Epithelial cell of proximal tubule (primary cell): ENCODE data around the gene SNCB. TPM values are rescaled to one million over a fixed set of nuclear protein-coding genes. Genes with fewer than 3 reads are reported as not detected.

Experiments used
- DNase-seq: peaks from one replicate; pipeline ENCODE4 v3.0.0-alpha.2; 2011; ENCODE audit warnings: low read depth
- H3K4me3 ChIP-seq: 2 replicates; pipeline ENCODE4 v1.5.1; 2011; ENCODE audit warnings: low read depth, mild to moderate bottlenecking, low read length
- total RNA-seq: library from RNA; depleted of rRNA; stranded (reverse); fragments of >200 nt; gene quantifications from 2 replicates; pipeline ENCODE4 v1.2.3, GENCODE V29; 2015
- TF ChIP-seq, protein P1 (sequence below): conservative IDR thresholded peaks from 2 replicates; pipeline ENCODE4 v1.5.1; 2012; ENCODE audit warnings: low read depth, mild to moderate bottlenecking, low read length

SNCB gene
- total RNA-seq, 1 donor from 2014 or later: 0.17 TPM

DNA sequence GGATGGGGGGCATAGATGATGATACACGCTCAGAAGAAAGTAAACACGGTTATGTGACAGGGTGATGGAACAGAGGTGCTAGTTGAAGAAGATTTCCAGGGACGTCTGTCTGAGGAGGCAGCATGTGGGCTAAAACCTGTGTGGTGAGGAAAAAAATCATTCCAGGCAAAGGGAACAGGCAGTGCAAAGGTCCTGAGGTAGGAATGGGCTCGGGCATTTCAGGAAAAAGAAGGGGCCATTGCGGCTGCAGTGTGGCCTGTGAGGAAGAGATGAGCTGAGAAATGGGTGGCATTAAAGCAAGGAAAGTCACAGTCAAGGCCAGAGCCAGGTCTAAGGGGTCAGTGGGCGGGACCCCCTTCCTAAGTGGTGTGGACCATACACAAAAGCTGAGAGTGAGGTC is 35.2 kb upstream of the SNCB start:
- no peak for DNase-seq
- H3K4me3 ChIP-seq: no peak overlapping the region
- TF ChIP-seq, protein P1, sequence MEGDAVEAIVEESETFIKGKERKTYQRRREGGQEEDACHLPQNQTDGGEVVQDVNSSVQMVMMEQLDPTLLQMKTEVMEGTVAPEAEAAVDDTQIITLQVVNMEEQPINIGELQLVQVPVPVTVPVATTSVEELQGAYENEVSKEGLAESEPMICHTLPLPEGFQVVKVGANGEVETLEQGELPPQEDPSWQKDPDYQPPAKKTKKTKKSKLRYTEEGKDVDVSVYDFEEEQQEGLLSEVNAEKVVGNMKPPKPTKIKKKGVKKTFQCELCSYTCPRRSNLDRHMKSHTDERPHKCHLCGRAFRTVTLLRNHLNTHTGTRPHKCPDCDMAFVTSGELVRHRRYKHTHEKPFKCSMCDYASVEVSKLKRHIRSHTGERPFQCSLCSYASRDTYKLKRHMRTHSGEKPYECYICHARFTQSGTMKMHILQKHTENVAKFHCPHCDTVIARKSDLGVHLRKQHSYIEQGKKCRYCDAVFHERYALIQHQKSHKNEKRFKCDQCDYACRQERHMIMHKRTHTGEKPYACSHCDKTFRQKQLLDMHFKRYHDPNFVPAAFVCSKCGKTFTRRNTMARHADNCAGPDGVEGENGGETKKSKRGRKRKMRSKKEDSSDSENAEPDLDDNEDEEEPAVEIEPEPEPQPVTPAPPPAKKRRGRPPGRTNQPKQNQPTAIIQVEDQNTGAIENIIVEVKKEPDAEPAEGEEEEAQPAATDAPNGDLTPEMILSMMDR: no peak

DNA sequence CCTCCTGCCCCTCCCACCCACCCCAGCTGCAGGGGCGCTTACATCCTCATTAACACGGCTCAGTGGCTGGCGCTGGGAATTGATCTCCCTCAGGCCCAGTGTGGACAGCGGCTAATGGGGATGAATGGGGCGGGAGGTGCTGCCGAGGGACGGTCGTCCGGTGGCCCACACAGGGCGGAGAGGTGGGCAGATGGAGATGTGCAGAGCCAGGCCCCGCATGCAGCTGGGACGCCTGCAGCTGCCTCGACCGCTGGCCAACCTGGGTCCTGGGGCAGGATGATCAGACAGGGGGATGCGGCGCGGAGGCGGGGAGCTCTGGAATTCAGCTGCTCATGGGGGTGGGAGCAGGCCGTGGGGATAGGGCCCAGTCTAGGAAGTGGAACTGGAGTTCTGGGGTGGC is 34.6 kb upstream of the SNCB start:
- TF ChIP-seq, protein P1: no peak
- H3K4me3 ChIP-seq: no peak overlapping the region
- DNase-seq: no peak

DNA sequence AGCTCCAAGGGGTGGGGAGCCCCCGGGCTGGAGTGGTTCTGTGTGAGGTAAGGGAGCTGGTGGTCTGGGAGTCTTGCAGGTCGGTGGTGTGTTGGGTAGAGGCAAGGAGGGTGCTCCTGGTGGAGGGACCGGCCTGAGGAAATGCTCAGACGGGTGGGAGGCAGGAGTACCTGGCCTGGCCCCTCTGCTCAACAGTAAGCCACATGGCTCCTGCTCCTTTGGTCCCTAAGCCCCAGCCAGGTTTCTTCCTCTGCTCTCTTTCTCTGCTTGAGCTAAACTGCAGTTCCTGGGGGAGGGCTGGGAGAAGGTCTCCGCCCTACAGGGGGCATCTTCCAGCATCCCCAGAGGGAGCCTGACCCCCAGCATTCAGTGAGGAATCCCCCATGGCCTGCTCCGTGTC is 34.1 kb upstream of the SNCB start:
- TF ChIP-seq, protein P1: no peak
- DNase-seq: no peak
- H3K4me3 ChIP-seq: no peak overlapping the region

DNA sequence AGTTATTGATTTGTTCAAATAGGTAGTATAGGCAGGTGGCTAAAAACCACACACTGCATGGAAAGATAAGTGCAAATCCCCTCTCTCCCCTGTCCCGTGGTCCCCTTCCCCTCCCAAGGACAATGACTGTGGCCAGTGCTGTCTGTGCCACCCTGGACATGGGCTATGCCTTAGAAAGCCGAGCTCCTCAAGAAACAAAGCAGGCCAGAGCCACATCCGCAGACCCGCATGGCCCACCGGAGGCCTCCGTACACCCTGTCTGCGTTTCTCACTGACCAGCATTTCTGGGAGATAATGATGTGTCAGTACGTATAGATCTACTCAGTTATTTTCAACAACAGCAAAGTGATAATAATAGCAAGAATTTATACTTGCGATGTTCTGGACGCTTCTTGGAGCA is 33.2 kb upstream of the SNCB start:
- H3K4me3 ChIP-seq: no peak overlapping the region
- TF ChIP-seq, protein P1: no peak
- DNase-seq: no peak

DNA sequence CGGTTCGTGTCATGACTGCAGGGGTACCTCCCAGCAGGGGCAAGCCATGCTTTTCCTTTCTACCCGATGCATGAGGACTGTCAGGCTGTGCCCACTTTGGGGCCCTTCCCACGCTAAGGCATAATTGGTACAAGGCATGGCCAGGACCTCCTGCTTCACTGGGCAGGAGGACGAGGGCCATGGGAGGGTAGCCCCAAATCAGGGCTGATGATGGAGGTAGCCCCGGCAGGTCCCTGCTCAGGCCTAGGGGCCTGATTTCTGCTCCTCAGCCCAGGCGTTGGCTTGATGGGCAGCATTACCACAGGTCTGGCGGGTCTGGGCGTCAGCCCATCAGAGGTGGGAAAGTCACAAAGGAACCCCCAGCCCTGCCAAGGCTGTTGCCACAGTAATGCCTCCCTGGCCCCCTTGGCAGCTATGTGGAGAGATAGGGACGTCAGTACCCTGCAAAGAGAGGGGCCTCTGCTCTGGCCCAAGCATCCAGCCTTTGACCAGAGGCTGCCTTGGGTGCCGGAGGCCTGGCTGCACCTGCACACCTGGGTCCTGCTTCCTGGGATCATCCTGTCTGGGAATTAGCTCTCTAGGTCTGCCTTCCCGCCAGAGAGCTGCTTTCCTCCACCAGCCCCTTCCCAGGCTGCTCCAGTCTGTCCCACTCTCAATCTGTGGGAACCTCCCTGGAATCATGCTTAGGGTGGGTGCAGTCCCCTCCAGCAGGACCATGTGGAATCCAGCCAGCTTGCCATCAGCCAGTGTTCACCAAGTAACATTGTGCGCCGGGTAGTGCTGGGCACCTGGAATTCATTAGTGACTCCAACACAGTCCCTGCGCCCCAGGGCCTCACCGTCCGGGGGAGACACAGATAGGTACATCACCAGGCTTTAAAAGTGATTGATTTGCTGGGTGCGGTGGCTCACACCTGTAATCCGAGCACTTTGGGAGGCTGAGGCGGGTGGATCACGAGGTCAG is 32.3 kb upstream of the SNCB start:
- no peak for DNase-seq
- H3K4me3 ChIP-seq: no peak overlapping the region
- TF ChIP-seq, protein P1: no peak

DNA sequence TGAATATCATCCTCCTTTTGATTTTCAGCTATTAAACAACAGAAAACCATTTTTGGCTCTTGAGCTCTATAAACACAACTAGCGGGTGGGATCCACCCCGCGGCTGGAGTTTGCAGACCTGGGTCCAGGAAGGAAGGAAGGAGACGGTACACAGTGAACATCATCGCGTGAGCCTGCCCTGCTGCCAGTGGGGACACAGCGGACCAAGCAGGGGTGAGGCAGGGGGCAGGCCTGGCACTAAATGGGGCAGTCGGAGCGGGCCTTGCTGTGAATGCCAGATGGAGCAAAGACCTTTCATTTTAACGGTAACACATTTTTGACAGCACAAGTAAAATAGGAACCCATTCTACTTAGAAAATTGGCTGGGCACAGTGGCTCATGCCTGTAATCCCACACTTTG is 31.3 kb upstream of the SNCB start:
- H3K4me3 ChIP-seq: no peak overlapping the region
- no peak for DNase-seq
- TF ChIP-seq, protein P1: no peak
